Measurements from ENCODE around the gene GNA14. TPM values are rescaled to one million over a fixed set of nuclear protein-coding genes. Genes with fewer than 3 reads are reported as not detected.

Gene GNA14
- total RNA-seq, 5 donors from 2014 or later (not counting 1 experiment from before 2014, with no cell fraction given): not detected

DNA sequence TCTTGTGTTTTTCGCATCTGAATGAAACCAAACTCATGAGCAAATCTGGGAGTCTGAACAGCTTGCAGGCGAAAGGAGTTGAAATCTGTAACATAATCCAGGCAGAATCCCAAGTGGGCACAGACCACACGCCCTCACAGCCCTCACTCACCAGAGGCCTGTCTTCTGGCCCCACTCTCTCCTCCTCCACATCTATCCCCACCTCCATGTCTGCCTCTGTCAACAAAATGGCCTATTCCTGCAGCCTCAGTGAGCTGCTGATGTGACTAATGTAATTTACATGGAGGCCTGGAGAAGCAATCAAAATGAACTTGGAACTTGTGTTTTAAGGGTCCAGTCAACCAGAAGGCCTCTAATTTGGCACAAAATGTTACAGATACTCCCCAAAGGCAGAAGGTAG is 136.6 kb downstream of the GNA14 start:
- Histone ChIP-seq H3K4me3 (ENCODE audit: control insufficient read depth in 1 of 2, extremely low read depth in 1 of 2, low read length in 1 of 2) (no peak overlapping the region), H3K27me3 (replicated peaks in 1 of 2; ENCODE audit: control insufficient read depth in 2 of 2, extremely low read depth in 1 of 2, insufficient read depth in 2 of 2, low read length in 1 of 2) (peaks cover 0 to 4% of the 10 kb centered on the region in 2 experiments), H3K27ac (ENCODE audit: low read length) (no peak overlapping the region), H3K9me3 (no peaks in the 10 kb centered on the region), H3K4me1 (ENCODE audit: control insufficient read depth in 1 of 2, extremely low read depth in 1 of 2, insufficient read depth in 2 of 2, low read length in 2 of 2) (no peaks in the 10 kb centered on the region), H3K36me3 (ENCODE audit: control insufficient read depth in 2 of 2, extremely low read depth in 1 of 2, insufficient read depth in 1 of 2, low read length in 1 of 2) (no peaks in the 10 kb centered on the region)
- no peak for DNase-seq
- 95% methylated on average over 2 of the region's 3 CpGs for WGBS (ENCODE audit: insufficient coverage)
- Mint-ChIP-seq H3K27ac (no peak overlapping the region), H3K4me3 (no peak overlapping the region), H3K4me1 (peaks cover 5 to 8% (median 8%) of the 10 kb centered on the region in 3 donors), H3K27me3 (peaks cover 0 to 2% of the 10 kb centered on the region in 2 donors), H3K9me3 (no peaks in the 10 kb centered on the region), H3K36me3 (no peaks in the 10 kb centered on the region)
- no peak for ATAC-seq (replicated peaks in 1 of 4)
- ChIA-PET CTCF (no interaction called here), POLR2A (no interaction called here)

DNA sequence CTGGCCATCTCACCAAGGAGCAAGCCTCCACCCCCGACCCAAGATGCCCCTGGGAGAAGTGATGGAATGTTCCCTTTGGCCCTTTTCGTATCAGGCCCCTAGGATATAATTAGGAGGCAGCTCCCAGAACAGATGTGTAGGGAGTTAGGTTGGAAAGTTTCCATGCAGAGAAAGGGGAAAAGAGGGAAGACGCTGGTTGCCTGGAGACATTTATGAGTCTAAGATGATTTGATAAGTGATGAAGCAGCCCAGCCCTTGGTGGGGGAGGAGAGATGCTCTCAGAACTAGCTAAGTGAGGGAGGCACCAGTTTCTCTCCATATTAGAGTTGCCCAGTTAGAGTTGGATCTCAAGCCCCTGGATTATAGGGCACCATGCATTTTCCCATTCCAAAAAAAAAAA is 137.5 kb downstream of the GNA14 start:
- ATAC-seq (replicated peaks in 1 of 4) (no peak), DNase-seq (no peak)
- Mint-ChIP-seq H3K9me3 (no peaks in the 10 kb centered on the region), H3K27ac (no peak overlapping the region), H3K36me3 (no peaks in the 10 kb centered on the region), H3K4me3 (no peak overlapping the region), H3K27me3 (peaks cover 0 to 2% of the 10 kb centered on the region in 2 donors), H3K4me1 (peaks cover 5 to 8% (median 8%) of the 10 kb centered on the region in 3 donors)
- no peaks in the 10 kb centered on the region for H3K4me1 ChIP-seq (ENCODE audit: control insufficient read depth in 1 of 2, extremely low read depth in 1 of 2, insufficient read depth in 2 of 2, low read length in 2 of 2)
- 67% methylated on average over 1 of the region's 3 CpGs for WGBS (ENCODE audit: insufficient coverage)
- no peaks in the 10 kb centered on the region for H3K9me3 ChIP-seq
- no peaks in the 10 kb centered on the region for H3K36me3 ChIP-seq (ENCODE audit: control insufficient read depth in 2 of 2, extremely low read depth in 1 of 2, insufficient read depth in 1 of 2, low read length in 1 of 2)
- no peak overlapping the region for H3K4me3 ChIP-seq (ENCODE audit: control insufficient read depth in 1 of 2, extremely low read depth in 1 of 2, low read length in 1 of 2)
- POLR2A ChIA-PET: no interaction called here
- H3K27me3 ChIP-seq (replicated peaks in 1 of 2; ENCODE audit: control insufficient read depth in 2 of 2, extremely low read depth in 1 of 2, insufficient read depth in 2 of 2, low read length in 1 of 2): peaks cover 0 to 4% of the 10 kb centered on the region in 2 experiments
- CTCF ChIA-PET: no interaction called here
- H3K27ac ChIP-seq (ENCODE audit: low read length): no peak overlapping the region

DNA sequence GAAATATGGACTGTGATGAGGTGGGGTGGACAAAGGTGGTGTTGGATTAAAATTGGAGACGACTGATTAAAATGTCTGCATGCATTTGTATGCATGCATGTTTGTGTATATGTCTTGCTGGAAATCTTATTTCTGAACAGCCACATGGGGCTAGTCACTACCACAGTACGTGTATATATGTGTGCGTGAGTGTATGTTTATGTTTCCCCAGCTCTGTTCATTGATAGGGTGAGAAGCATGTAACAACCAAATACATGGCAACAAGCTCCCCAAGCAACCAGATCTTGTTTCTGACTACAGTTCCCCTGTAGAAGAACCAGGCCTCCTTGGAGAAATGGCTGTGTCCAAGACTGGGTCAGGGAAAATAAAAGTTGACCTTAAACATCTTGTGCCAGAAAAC is 139.7 kb downstream of the GNA14 start:
- CTCF ChIA-PET: no interaction called here
- no peaks in the 10 kb centered on the region for H3K36me3 Mint-ChIP-seq

DNA sequence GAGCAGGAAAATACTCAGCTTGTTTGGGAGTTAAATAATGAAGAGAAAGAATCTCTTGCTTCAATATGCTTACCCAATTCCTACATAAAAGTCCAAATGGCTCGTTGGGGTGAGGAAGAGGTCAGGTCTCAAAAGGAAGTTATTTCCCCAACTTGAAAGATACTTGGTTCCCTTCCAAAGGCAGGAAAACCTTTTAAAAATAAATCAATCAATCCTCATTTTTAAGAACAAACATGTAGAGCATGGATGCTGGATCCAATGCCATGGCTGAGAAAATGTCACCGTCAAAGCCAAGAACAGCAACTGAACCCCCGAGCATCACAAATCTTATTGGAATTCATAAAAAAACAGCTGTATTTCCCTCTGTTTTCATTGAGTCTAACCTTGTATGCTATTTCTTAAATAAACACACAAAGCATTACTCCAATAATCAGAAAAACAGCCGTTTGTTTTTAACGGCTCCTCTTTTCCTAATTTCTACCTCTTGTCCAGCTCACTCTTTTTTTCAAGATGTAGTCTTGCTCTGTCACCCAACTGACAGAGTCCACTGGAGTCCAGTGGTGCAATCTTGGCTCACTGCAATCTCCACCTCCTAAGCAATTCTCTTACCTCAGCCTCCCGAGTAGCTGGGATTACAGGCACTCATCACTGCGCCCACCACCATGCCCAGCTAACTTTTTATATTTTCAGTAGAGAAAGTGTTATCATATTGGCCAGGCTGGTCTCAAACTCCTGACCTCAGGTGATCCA is 140.7 kb downstream of the GNA14 start:
- no peaks in the 10 kb centered on the region for H3K9me3 Mint-ChIP-seq
- 91% methylated on average over 2 of the region's 7 CpGs for WGBS (ENCODE audit: insufficient coverage)
- H3K36me3 ChIP-seq (ENCODE audit: control insufficient read depth in 2 of 2, extremely low read depth in 1 of 2, insufficient read depth in 1 of 2, low read length in 1 of 2): no peaks in the 10 kb centered on the region
- no peaks in the 10 kb centered on the region for H3K36me3 Mint-ChIP-seq
- no peaks in the 10 kb centered on the region for H3K4me1 ChIP-seq (ENCODE audit: control insufficient read depth in 1 of 2, extremely low read depth in 1 of 2, insufficient read depth in 2 of 2, low read length in 2 of 2)
- DNase-seq (no peak), ATAC-seq (replicated peaks in 1 of 4) (no peak)
- no peak overlapping the region for H3K4me3 Mint-ChIP-seq
- H3K9me3 ChIP-seq: no peaks in the 10 kb centered on the region
- ChIA-PET CTCF (interaction anchor here in 1 of 2 donors (0.6 kb wide), 1 partner anchor 594 kb away, joined by 5 read pairs; no protein-coding TSS in a partner anchor), POLR2A (no interaction called here)
- H3K27ac Mint-ChIP-seq: no peak overlapping the region
- peaks cover 0 to 5% of the 10 kb centered on the region in 2 experiments for H3K27me3 ChIP-seq (replicated peaks in 1 of 2; ENCODE audit: control insufficient read depth in 2 of 2, extremely low read depth in 1 of 2, insufficient read depth in 2 of 2, low read length in 1 of 2)
- peaks cover 3 to 6% of the 10 kb centered on the region in 2 donors for H3K27me3 Mint-ChIP-seq
- H3K4me1 Mint-ChIP-seq: no peaks in the 10 kb centered on the region
- H3K27ac ChIP-seq (ENCODE audit: low read length): no peak overlapping the region
- H3K4me3 ChIP-seq (ENCODE audit: control insufficient read depth in 1 of 2, extremely low read depth in 1 of 2, low read length in 1 of 2): no peak overlapping the region

More for the DNA sequence above, 139.7 kb downstream of the GNA14 start:
- Mint-ChIP-seq H3K9me3 (no peaks in the 10 kb centered on the region), H3K4me1 (no peaks in the 10 kb centered on the region), H3K4me3 (no peak overlapping the region), H3K27ac (no peak overlapping the region), H3K27me3 (peaks cover 3 to 6% of the 10 kb centered on the region in 2 donors)
- peaks cover 0 to 4% of the 10 kb centered on the region in 2 experiments for H3K27me3 ChIP-seq (replicated peaks in 1 of 2; ENCODE audit: control insufficient read depth in 2 of 2, extremely low read depth in 1 of 2, insufficient read depth in 2 of 2, low read length in 1 of 2)
- DNase-seq (no peak), ATAC-seq (replicated peaks in 1 of 4) (no peak)
- 100% methylated on average over 1 of the region's 3 CpGs for WGBS (ENCODE audit: insufficient coverage)
- H3K27ac ChIP-seq (ENCODE audit: low read length): no peak overlapping the region
- no peak overlapping the region for H3K4me3 ChIP-seq (ENCODE audit: control insufficient read depth in 1 of 2, extremely low read depth in 1 of 2, low read length in 1 of 2)
- POLR2A ChIA-PET: no interaction called here
- H3K9me3 ChIP-seq: no peaks in the 10 kb centered on the region
- no peaks in the 10 kb centered on the region for H3K36me3 ChIP-seq (ENCODE audit: control insufficient read depth in 2 of 2, extremely low read depth in 1 of 2, insufficient read depth in 1 of 2, low read length in 1 of 2)
- H3K4me1 ChIP-seq (ENCODE audit: control insufficient read depth in 1 of 2, extremely low read depth in 1 of 2, insufficient read depth in 2 of 2, low read length in 2 of 2): no peaks in the 10 kb centered on the region

DNA sequence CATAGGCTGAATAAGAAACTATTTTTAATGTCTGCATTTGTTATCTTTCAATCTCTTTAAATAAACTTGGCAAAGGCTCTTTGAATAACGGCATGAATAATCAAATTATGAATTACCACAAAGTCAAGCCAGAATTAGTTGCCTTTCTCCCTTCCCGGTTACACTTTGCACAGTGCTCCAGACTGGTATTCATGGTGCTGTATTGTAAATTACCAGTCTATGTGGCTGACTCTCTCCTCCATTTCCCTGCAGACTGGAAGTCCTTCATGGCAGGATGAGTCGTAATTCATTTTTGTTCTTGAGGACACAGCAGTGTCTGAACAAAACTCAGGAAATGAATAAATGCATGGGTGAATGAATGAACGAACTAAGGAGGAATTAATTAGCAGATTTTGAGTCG is 142.9 kb downstream of the GNA14 start:
- Mint-ChIP-seq H3K36me3 (no peaks in the 10 kb centered on the region), H3K4me3 (no peak overlapping the region), H3K27ac (no peak overlapping the region), H3K4me1 (no peaks in the 10 kb centered on the region), H3K27me3 (peaks cover 3 to 7% of the 10 kb centered on the region in 2 donors), H3K9me3 (no peaks in the 10 kb centered on the region)
- ChIA-PET CTCF (no interaction called here), POLR2A (no interaction called here)
- DNase-seq (no peak), ATAC-seq (replicated peaks in 1 of 4) (no peak)
- Histone ChIP-seq H3K27ac (ENCODE audit: low read length) (no peak overlapping the region), H3K9me3 (no peaks in the 10 kb centered on the region), H3K27me3 (replicated peaks in 1 of 2; ENCODE audit: control insufficient read depth in 2 of 2, extremely low read depth in 1 of 2, insufficient read depth in 2 of 2, low read length in 1 of 2) (peaks cover 0 to 3% of the 10 kb centered on the region in 2 experiments), H3K4me1 (ENCODE audit: control insufficient read depth in 1 of 2, extremely low read depth in 1 of 2, insufficient read depth in 2 of 2, low read length in 2 of 2) (no peaks in the 10 kb centered on the region), H3K4me3 (ENCODE audit: control insufficient read depth in 1 of 2, extremely low read depth in 1 of 2, low read length in 1 of 2) (no peak overlapping the region), H3K36me3 (ENCODE audit: control insufficient read depth in 2 of 2, extremely low read depth in 1 of 2, insufficient read depth in 1 of 2, low read length in 1 of 2) (no peaks in the 10 kb centered on the region)
- 69% methylated on average over 3 of the region's 5 CpGs for WGBS (ENCODE audit: insufficient coverage)

DNA sequence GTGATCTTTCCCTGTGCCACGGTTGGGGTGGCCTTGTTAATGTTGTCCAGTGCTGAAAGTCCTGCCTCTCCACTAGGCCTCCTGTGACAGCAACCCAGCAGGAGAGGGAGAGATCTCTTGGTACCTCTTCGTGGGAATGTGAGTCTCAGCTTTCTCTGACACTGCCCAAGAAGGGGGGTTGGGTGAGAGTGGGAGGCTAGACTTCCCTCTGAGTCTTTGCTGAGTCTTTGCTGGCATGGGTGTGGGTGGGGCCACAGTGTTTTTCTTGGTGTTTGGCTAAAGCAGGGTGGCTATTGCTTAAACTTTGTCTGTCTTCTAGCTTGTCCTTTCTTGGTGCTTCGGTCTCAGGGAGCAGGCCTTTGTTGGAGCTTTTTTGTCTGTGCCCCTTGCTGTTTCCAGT is 145.6 kb downstream of the GNA14 start:
- Histone ChIP-seq H3K27me3 (replicated peaks in 1 of 2; ENCODE audit: control insufficient read depth in 2 of 2, extremely low read depth in 1 of 2, insufficient read depth in 2 of 2, low read length in 1 of 2) (peaks cover 0 to 5% of the 10 kb centered on the region in 2 experiments), H3K9me3 (no peaks in the 10 kb centered on the region), H3K4me1 (ENCODE audit: control insufficient read depth in 1 of 2, extremely low read depth in 1 of 2, insufficient read depth in 2 of 2, low read length in 2 of 2) (no peaks in the 10 kb centered on the region), H3K4me3 (ENCODE audit: control insufficient read depth in 1 of 2, extremely low read depth in 1 of 2, low read length in 1 of 2) (no peak overlapping the region), H3K36me3 (ENCODE audit: control insufficient read depth in 2 of 2, extremely low read depth in 1 of 2, insufficient read depth in 1 of 2, low read length in 1 of 2) (no peaks in the 10 kb centered on the region), H3K27ac (ENCODE audit: low read length) (no peak overlapping the region)
- POLR2A ChIA-PET: no interaction called here
- no peaks in the 10 kb centered on the region for H3K9me3 Mint-ChIP-seq
- H3K27ac Mint-ChIP-seq: no peak overlapping the region
- H3K27me3 Mint-ChIP-seq: peaks cover 3 to 7% of the 10 kb centered on the region in 2 donors
- no peak for ATAC-seq (replicated peaks in 1 of 4)
- no peak for DNase-seq
- H3K4me3 Mint-ChIP-seq: no peak overlapping the region
- WGBS (ENCODE audit: insufficient coverage): 50% methylated on average over 2 of the region's 3 CpGs
- no peaks in the 10 kb centered on the region for H3K36me3 Mint-ChIP-seq
- CTCF ChIA-PET: no interaction called here
- H3K4me1 Mint-ChIP-seq: no peaks in the 10 kb centered on the region
